Erythroblast (primary cell): Measurements from ENCODE around the gene TSPEAR.

ENCODE experiments used
- GATA1 ChIP-seq: IDR thresholded peaks from 2 replicates; pipeline ENCODE4 v1.6.1; 2011; ENCODE audit warnings: low read depth, mild to moderate bottlenecking, control low read depth, low read length, moderate library complexity
- POLR2A ChIP-seq: IDR thresholded peaks from 2 replicates; pipeline ENCODE4 v1.6.1; 2011; ENCODE audit warnings: mild to moderate bottlenecking, low read length

- TF ChIP-seq POLR2A (no peak), GATA1 (no peak)
Measured at GRCh38 chr21:44632067-44632466, 79.3 kb downstream of the TSPEAR start.
